T follicular helper cell (primary cell): ENCODE measurements around the gene TEAD1.

ENCODE experiments used
- DNase-seq: peaks from one replicate; pipeline ENCODE4 v3.0.0-alpha.2; 2020; ENCODE audit warnings: low read depth

TEAD1 gene

DNA sequence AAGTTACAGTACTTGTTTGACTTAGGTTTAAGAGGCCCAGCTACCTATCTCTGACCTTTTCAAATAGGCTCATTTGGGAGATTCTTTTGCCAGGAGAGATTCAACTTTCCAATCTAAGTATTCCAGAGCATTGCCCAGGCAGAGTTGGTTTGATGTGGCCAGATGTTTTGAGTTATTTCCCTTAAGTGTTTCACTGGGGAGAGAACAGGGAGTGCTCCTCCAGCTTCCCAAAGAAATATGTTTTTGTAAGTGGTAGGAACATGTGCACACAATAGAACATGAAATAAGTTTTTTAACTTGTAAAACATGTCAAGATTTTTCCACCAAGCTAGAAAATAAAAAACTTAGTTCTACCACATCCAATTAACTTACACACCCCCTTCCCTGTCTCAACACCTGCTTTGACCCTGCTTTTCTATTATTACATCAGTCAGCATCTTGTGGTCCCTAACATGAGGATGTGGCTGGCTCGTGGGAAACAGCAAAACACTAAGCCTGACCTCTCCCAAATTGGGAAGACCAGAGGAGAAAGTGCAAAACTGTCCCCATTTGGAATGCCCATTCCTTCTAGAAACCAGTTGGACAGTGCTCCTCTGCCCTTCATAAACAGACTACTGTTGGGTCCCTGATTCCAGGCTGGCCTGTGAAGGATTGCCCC lies 264.5 kb downstream of the TEAD1 start:
- DNase-seq = no peak

- no peak for DNase-seq
These were observed 267.4 kb downstream of the TEAD1 start for GRCh38 chr11:12941671-12942070.

GRCh38 chr11:12942157-12942556 lies 267.9 kb downstream of the TEAD1 start:
- DNase-seq = no peak

DNA sequence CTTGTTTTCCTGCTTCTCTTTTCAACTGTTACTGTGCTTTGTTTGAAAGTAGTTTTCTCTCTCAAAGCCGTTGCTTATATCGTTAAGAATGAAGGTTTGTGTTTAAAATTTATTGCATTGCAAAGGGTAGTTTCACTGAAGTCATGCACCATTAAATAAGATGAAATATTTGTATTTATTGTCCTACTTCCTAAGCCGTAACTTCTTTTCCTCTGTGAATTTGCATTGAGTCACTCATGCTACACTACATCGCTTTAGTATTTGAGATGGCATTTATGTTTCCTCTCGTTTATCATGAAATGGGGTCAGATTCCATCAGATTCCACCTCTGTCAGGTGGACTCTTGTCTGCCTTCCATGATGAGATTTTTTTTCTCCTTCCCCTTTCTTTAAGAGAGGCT lies 269.1 kb downstream of the TEAD1 start:
- no peak for DNase-seq

DNA sequence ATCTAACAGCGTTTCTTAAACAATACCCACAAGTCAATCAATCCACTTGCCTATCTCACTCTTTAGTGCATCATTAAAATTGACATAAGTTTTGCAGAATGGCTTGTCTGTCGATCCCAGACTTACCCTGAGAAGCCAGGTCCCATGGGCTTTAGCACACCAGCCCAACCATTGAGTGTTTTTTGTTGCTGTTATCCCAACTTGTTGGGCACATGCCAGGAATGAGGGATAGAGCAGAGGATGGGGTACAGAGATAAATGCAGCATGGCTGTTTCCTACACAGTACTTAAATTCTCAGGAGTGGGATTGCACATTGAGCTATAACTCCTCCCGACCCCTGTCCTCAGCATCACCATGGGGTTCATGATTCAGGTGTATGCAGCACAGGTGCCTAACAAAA lies 270.7 kb downstream of the TEAD1 start:
- no peak for DNase-seq

- no peak for DNase-seq
These were observed 275.2 kb downstream of the TEAD1 start for GRCh38 chr11:12949453-12949852.

GRCh38 chr11:12950670-12951069 lies 276.4 kb downstream of the TEAD1 start:
- DNase-seq = no peak

DNA sequence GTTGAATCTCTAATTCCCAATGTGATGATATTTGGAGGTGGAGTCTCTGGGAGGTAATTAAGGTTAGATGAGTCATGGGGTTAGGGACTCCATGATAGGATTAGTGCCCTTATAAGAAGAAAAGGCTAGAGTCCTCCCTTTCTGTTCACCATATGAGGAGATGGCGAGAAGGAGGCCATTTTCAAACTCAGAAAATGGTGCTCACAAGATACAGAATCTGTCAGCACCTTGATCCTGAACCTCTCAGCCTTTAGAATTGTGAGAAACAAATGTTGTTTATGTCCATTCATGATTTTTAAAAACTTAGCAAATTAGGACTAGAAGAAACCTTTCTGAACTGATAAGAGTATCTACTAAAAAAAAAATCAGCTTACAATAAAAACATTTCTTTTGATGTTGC lies 277.2 kb downstream of the TEAD1 start:
- DNase-seq = no peak

DNA sequence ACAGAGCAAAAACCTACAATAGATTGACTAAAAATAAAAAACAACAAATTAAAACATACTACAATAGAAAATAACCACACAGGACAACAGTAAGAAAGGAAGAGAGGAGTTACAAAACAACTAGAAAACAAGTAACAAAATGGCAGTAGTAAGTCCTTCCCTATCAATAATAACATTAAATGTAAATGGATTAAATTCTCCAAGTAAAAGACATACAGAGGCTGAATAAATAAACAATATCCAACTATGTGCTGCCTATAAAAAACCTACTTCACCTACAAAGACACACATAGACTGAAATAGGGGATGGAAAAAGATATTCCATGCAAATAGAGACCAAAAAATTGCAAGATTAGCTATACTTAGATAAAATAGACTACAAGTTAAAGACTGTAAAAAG lies 277.9 kb downstream of the TEAD1 start:
- no peak for DNase-seq

DNA sequence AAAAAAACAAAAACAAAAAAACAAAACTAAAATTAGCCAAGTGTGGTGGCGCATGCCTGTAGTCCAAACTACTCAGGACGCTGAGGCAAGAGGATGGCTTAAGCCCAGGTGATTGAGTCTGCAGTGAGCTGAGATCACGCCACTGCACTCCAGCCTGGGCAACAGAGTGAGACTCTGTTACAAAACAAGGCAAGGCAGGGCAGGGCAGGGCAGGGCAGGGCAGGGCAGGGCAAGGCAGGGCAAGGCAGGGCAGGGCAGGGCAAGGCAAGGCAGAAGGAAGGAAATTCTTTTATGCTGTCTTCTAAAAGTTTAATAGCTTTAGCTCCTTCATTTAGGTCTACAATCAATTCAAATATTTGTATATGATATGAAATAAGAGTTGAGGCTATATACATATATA lies 284.8 kb downstream of the TEAD1 start:
- no peak for DNase-seq

DNA sequence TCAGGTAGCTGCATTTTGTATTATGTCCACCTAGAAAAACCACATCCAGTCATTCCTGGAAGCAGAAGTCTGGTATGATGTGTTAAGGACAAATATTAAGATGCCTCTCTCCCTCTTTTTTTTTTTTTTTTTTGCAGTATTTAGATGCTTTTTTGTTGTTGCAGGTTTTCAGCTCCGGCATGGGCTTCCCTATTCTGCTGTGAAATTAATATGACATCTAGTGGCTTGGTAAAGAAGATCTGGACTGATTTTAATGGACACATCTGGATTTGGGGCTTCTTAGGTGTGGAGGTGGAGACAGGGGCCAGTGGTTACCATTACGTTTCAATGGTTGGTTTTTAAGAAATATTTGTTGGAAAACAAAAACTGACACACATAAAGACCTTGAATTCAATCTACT lies 287.4 kb downstream of the TEAD1 start:
- DNase-seq = no peak

DNA sequence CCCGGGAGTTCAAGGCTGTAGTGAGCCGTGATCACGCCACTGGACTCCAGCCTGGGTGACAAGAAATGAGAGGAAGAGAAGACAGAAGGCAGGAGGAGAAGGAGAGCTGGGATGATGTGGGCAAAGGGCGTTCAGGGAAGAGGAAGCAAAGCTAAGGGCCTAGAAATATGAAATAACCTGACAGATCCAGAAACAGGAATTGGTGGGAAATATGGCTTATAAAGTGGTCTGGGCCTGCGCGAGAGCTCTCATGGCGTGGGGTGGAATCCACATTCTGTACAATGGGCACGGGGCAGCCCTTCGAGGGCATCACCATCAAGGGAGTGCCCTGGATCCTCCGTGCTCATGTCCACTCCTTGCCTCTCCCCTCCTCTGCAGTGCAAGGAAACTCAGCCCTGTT lies 288.1 kb downstream of the TEAD1 start:
- DNase-seq = no peak

- no peak for DNase-seq
These were observed 288.8 kb downstream of the TEAD1 start for GRCh38 chr11:12963051-12963450.

- DNase-seq = peak; percentile 43
These were observed 289.7 kb downstream of the TEAD1 start for GRCh38 chr11:12963792-12964536.

DNA sequence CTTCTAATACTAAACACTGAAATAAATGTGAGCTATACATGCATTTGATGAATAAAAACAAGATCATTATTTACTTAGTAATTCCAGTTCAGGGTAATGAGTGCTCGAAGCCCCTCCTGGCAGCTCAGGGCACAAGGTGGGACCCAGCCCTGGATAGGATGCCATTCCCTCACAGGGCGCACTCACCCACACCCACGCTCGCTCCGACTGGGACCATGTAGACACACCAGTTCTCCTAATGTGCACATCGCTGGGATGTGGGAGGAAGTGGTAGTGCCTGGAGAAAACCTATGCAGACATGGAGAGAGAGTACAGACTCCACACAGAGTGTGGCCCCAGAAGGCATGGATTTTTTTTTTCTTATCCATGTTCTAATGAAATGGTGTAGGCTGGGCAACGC lies 290.4 kb downstream of the TEAD1 start:
- DNase-seq = no peak

GRCh38 chr11:12966002-12966401 lies 291.8 kb downstream of the TEAD1 start:
- no peak for DNase-seq

- no peak for DNase-seq
These were observed 293.9 kb downstream of the TEAD1 start for GRCh38 chr11:12968101-12968500.

DNA sequence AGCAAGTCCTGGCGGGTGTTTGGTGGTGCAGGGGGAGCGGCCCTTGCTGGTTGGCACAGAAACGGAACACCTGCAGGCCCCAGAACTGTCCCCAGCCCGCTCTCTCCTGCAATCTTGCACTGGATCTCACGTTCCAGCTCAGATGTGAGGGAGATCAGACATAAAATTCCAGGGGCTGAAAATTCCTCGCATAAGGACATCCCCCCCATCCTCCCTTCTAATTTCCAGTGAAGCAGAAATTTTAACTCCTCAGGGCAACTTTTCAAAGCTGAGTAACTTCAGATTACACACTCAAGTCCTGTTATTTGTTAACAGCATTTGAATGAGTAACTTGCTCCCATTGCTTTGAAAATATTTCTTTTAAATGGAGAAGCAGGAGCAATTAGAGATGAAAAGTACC lies 294.6 kb downstream of the TEAD1 start:
- no peak for DNase-seq

DNA sequence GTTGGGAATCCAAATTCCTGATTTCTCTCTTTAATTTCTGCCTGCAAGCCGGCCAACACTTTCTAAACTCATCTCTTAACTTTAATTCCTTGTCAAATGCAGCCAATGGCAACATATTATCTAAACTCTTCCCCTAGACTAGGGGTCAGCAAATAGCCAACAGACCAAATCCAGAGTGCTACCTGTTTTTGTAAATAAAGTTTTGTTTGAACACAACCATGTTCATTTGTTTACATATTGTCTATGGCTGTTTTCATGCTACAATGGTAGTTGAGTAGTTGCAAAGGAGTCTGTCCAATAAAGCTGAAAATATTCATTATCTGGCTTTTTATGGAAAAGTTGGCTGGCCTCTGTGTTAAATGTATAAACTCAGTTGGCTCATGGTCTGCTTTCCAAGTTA lies 297.7 kb downstream of the TEAD1 start:
- no peak for DNase-seq

GRCh38 chr11:12973528-12974181 lies 299.4 kb downstream of the TEAD1 start:
- no peak for DNase-seq

DNA sequence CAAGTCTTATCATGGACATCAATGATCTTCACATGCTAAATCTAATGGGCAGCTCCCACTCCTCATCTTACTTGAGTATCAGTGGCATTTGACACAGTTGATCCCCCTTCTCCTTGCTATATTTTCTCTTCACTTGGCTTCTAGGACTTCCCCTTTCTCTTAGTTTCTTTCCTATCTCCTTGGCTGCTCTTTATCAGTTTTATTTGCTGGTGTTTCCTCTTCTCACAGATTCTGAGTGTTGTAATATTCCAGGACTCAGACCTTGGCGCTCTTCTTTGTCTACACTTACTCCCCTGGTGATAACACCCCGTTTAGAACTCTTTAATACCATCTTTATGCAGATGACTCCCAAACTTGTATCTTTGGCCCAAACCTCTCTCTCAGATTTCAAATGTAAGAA lies 301.0 kb downstream of the TEAD1 start:
- DNase-seq = no peak

GRCh38 chr11:12979928-12980689 lies 305.9 kb downstream of the TEAD1 start:
- no peak for DNase-seq
